Caco-2 (cell line): ENCODE measurements around the gene RGS5. TPM values are rescaled to one million over a fixed set of nuclear protein-coding genes. Genes with fewer than 3 reads are reported as not detected.
"Not testable (repeated sequence)": the region's sequence is repeated elsewhere in the genome, so short reads cannot be mapped to it uniquely, and the experiment has no call there.

Experiments
- BruUV-seq: library from RNA; stranded (reverse); fragments of 400-500 nt; replicated peaks from 2 replicates; lab custom pipeline; 2021; lab: Mats Ljungman, UMichigan
- CTCF ChIA-PET: fragments of 300-600 bp; sonication (Branson Sonifier 250); formaldehyde crosslinking; loops from one replicate; lab custom pipeline; 2022; ENCODE audit warnings: antibody characterized with exemption; lab: Charles Lee
- POLR2A ChIA-PET: fragments of 300-600 bp; sonication (Branson Sonifier 250); formaldehyde crosslinking; loops from one replicate; lab custom pipeline; 2022; ENCODE audit warnings: antibody characterized with exemption; lab: Charles Lee
- DNase-seq, 2 experiments: peaks; one replicate each; pipeline versions ENCODE4 v3.0.0 to v3.0.0-alpha.2; 2020 to 2022
- H3K27me3 ChIP-seq: replicated peaks from 2 replicates; pipeline ENCODE4 v1.6.0; 2011; ENCODE audit warnings: low read length; ENCODE audit not compliant: control insufficient read depth, insufficient read depth
- H3K36me3 ChIP-seq: 2 replicates; pipeline ENCODE4 v1.5.1; 2011; ENCODE audit warnings: low read length; ENCODE audit not compliant: control insufficient read depth, insufficient read depth
- H3K4me1 ChIP-seq: fragments of 250-450 bp; sonication (Bioruptor Pico); 2 replicates; pipeline ENCODE4 v1.5.1; 2020; ENCODE audit warnings: mild to moderate bottlenecking
- H3K4me3 ChIP-seq: 2 replicates; pipeline ENCODE4 v1.5.1; 2011; ENCODE audit warnings: low read depth, mild to moderate bottlenecking, control low read depth, low read length
- H3K9me3 ChIP-seq: fragments of 250-450 bp; sonication (Bioruptor Pico); 2 replicates; pipeline ENCODE4 v1.5.1; 2020; ENCODE audit warnings: mild to moderate bottlenecking, moderate library complexity
- H3K27ac Mint-ChIP-seq: one replicate; pipeline ENCODE4 v1.8.0; 2022; ENCODE audit warnings: mixed read lengths; ENCODE audit not compliant: unreplicated experiment
- H3K27me3 Mint-ChIP-seq: one replicate; pipeline ENCODE4 v1.8.0; 2022; ENCODE audit warnings: mixed read lengths; ENCODE audit not compliant: insufficient read depth, unreplicated experiment
- H3K36me3 Mint-ChIP-seq: one replicate; pipeline ENCODE4 v1.8.0; 2022; ENCODE audit warnings: mild to moderate bottlenecking, mixed read lengths; ENCODE audit not compliant: insufficient read depth, unreplicated experiment
- H3K4me1 Mint-ChIP-seq: one replicate; pipeline ENCODE4 v1.8.0; 2022; ENCODE audit warnings: low read depth, mixed read lengths; ENCODE audit not compliant: unreplicated experiment
- H3K4me3 Mint-ChIP-seq: one replicate; pipeline ENCODE4 v1.8.0; 2022; ENCODE audit warnings: mild to moderate bottlenecking, moderate library complexity, mixed read lengths; ENCODE audit not compliant: unreplicated experiment
- H3K9me3 Mint-ChIP-seq: one replicate; pipeline ENCODE4 v1.8.0; 2022; ENCODE audit warnings: mixed read lengths; ENCODE audit not compliant: unreplicated experiment
- intact Hi-C: fragments of 100-400 bp; cut with micrococcal nuclease; formaldehyde crosslinking; loops from one replicate; pipeline ENCODE4 v1.10.0; 2022; ENCODE audit not compliant: unreplicated experiment
- total RNA-seq: library from RNA; stranded (reverse); gene quantifications from 2 replicates; pipeline ENCODE4 v1.2.3, GENCODE V29; 2022
- TF ChIP-seq, protein P1 (sequence below), 2 experiments: fragments of 200-600 bp in 1 of 2; IDR thresholded peaks; 1 replicate in 1 of 2; 2 replicates in 1 of 2; pipeline versions ENCODE4 v1.5.1 to v1.8.0; 2011 to 2022; ENCODE audit warnings: antibody characterized with exemption in 1 of 2, control low read depth in 1 of 2, inconsistent platforms in 1 of 2, low read depth in 1 of 2, low read length in 1 of 2, mild to moderate bottlenecking in 1 of 2, moderate library complexity in 1 of 2; ENCODE audit not compliant: insufficient read depth in 1 of 2, severe bottlenecking in 1 of 2, unreplicated experiment in 1 of 2

RGS5 gene
- total RNA-seq, 1 experiment from 2014 or later: 8.4 TPM

DNA sequence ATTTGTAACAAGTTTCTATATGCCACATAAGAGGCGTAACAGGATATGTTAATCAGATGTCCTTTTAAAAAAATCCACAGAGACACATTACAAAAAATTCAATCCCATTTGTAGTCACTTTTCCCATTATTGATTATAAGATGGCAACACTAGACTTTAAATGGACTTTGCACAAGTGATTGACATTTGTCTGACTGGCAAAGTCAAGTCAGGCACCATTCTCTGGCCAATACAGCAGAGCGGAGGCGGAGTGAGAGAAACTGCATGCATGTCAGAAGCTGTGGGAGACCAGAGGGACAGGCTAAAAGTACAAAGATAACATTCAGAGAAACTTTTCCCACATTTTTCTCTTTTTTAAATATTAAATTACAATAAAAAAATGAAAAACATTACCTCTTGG lies 28.1 kb upstream of the RGS5 start:
- no peak overlapping the region for H3K4me3 ChIP-seq
- no peaks in the 10 kb centered on the region for H3K27me3 ChIP-seq
- CTCF ChIA-PET: no interaction called here
- H3K9me3 ChIP-seq: no peaks in the 10 kb centered on the region; the same call in 1 of the 2 replicates
- no peak for DNase-seq
- no TSS peak for BruUV-seq
- intact Hi-C loops: no loop called here
- H3K9me3 Mint-ChIP-seq: peaks cover 11% of the 10 kb centered on the region
- H3K4me1 ChIP-seq: no peaks in the 10 kb centered on the region
- H3K4me3 Mint-ChIP-seq: no peak overlapping the region
- no peaks in the 10 kb centered on the region for H3K4me1 Mint-ChIP-seq
- no peaks in the 10 kb centered on the region for H3K36me3 ChIP-seq
- no peak overlapping the region for H3K27ac Mint-ChIP-seq
- POLR2A ChIA-PET: no interaction called here
- TF ChIP-seq, protein P1, sequence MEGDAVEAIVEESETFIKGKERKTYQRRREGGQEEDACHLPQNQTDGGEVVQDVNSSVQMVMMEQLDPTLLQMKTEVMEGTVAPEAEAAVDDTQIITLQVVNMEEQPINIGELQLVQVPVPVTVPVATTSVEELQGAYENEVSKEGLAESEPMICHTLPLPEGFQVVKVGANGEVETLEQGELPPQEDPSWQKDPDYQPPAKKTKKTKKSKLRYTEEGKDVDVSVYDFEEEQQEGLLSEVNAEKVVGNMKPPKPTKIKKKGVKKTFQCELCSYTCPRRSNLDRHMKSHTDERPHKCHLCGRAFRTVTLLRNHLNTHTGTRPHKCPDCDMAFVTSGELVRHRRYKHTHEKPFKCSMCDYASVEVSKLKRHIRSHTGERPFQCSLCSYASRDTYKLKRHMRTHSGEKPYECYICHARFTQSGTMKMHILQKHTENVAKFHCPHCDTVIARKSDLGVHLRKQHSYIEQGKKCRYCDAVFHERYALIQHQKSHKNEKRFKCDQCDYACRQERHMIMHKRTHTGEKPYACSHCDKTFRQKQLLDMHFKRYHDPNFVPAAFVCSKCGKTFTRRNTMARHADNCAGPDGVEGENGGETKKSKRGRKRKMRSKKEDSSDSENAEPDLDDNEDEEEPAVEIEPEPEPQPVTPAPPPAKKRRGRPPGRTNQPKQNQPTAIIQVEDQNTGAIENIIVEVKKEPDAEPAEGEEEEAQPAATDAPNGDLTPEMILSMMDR (IDR thresholded peaks at IDR 0.05; ENCODE audit: insufficient read depth in 1 of 2, low read depth in 1 of 2, low read length in 1 of 2, severe bottlenecking in 1 of 2, unreplicated experiment in 1 of 2): no peak
- H3K36me3 Mint-ChIP-seq: no peaks in the 10 kb centered on the region
- no peaks in the 10 kb centered on the region for H3K27me3 Mint-ChIP-seq

DNA sequence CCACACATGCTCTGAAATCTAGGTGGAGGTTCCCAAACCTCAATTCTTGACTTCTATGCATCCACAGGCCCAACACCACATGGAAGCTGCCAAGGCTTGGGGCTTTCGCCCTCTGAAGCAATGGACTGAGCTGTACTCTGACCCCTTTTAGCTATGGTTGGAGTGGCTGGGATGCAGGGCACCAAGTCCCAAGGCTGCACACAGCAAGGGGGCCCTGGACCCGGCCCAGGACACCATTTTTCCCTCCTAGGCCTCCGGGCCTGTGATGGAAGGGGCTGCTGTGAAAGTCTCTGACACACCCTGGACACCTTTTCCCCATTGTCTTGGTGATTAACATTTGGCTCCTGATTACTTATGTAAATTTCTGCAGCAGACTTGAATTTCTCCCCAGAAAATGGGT lies 25.6 kb upstream of the RGS5 start:
- H3K9me3 ChIP-seq, H3K4me1 Mint-ChIP-seq, H3K4me3 Mint-ChIP-seq, POLR2A ChIA-PET, H3K27ac Mint-ChIP-seq, H3K27me3 ChIP-seq, DNase-seq, H3K27me3 Mint-ChIP-seq, H3K36me3 ChIP-seq, H3K4me3 ChIP-seq, BruUV-seq, H3K36me3 Mint-ChIP-seq, CTCF ChIA-PET, H3K4me1 ChIP-seq, intact Hi-C loops: not testable (repeated sequence)
- peaks cover 11% of the 10 kb centered on the region for H3K9me3 Mint-ChIP-seq

DNA sequence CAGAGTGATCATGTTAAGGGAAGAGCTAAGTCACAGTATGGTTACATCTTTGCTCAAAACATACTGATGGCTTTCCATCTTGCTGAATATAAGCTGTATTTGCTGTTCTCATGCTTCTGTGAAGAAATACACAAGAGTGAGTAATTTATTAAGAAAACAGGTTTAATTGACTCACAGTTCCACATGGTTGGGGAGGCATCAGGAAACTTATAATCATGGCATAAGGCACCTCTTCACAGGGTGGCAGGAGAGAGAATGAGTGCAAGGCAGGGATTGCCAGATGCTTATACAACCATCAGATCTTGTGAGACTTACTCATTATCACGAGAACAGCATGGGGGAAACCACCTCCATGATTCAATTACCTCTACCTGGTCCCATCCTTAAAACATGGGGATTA lies 24.4 kb upstream of the RGS5 start:
- Histone ChIP-seq H3K9me3 (no peaks in the 10 kb centered on the region; the same call in 1 of the 2 replicates), H3K4me3 (no peak overlapping the region), H3K36me3 (no peaks in the 10 kb centered on the region), H3K27me3 (no peaks in the 10 kb centered on the region), H3K4me1 (no peaks in the 10 kb centered on the region)
- POLR2A ChIA-PET: no interaction called here
- H3K27me3 Mint-ChIP-seq: no peaks in the 10 kb centered on the region
- H3K4me1 Mint-ChIP-seq: no peaks in the 10 kb centered on the region
- intact Hi-C loops: no loop called here
- H3K4me3 Mint-ChIP-seq: no peak overlapping the region
- no TSS peak for BruUV-seq
- no peaks in the 10 kb centered on the region for H3K36me3 Mint-ChIP-seq
- peaks cover 11% of the 10 kb centered on the region for H3K9me3 Mint-ChIP-seq
- DNase-seq: no peak
- CTCF ChIA-PET: no interaction called here
- TF ChIP-seq, protein P1 (IDR thresholded peaks at IDR 0.05; ENCODE audit: insufficient read depth in 1 of 2, low read depth in 1 of 2, low read length in 1 of 2, severe bottlenecking in 1 of 2, unreplicated experiment in 1 of 2): no peak
- no peak overlapping the region for H3K27ac Mint-ChIP-seq

DNA sequence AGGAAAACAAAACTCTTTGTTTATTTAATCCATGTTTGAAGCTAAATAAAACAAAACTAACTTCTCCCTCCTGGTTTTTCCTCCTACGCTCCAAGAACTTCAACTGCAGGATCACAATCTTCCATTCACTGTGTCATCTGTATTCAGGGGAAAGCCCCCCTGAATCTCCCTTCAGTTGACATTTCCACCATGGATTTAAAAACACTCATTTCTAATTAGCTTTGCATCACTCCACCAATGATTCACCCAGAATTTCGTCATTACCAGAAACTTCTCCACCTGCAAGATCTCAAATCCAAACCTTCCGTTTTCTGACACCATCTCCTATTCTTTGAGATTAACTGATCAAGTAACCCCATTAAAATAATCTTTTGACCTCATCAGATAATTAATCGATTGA lies 10.9 kb upstream of the RGS5 start:
- no peak overlapping the region for H3K4me3 ChIP-seq
- no peak for DNase-seq
- intact Hi-C loops: no loop called here
- no peaks in the 10 kb centered on the region for H3K9me3 ChIP-seq
- Mint-ChIP-seq H3K4me3 (no peak overlapping the region), H3K9me3 (no peaks in the 10 kb centered on the region), H3K27me3 (peaks cover 5% of the 10 kb centered on the region), H3K27ac (no peak overlapping the region), H3K4me1 (peaks cover 10% of the 10 kb centered on the region), H3K36me3 (no peaks in the 10 kb centered on the region)
- ChIA-PET POLR2A (no interaction called here), CTCF (no interaction called here)
- TF ChIP-seq, protein P1 (IDR thresholded peaks at IDR 0.05; ENCODE audit: insufficient read depth in 1 of 2, low read depth in 1 of 2, low read length in 1 of 2, severe bottlenecking in 1 of 2, unreplicated experiment in 1 of 2): no peak
- no peaks in the 10 kb centered on the region for H3K36me3 ChIP-seq
- no TSS peak for BruUV-seq
- H3K4me1 ChIP-seq: no peaks in the 10 kb centered on the region; the same call in 1 of the 2 replicates
- H3K27me3 ChIP-seq: no peaks in the 10 kb centered on the region
